ENCODE measurements around the gene UQCC2. TPM values are rescaled to one million over a fixed set of nuclear protein-coding genes. Genes with fewer than 3 reads are reported as not detected.

Gene UQCC2

Small RNA genes within 50 kb of the gene (small RNA-seq; reads per million reads assigned to genes)
- gene MIR3934: not detected

All from skeletal muscle satellite cell (primary cell).